ENCODE measurements around the gene MEF2C.
"Not testable (repeated sequence)": the region's sequence is repeated elsewhere in the genome, so short reads cannot be mapped to it uniquely, and the experiment has no call there.

GRCh38 chr5:88901077-88901476 is 18.1 kb upstream of the MEF2C start:
- TF ChIP-seq CTCF (IDR thresholded peaks at IDR 0.05; ENCODE audit: low read depth, low read length, missing input control); RXRA (IDR thresholded peaks at IDR 0.05); RAD21 (IDR thresholded peaks at IDR 0.05); EGR1 (IDR thresholded peaks at IDR 0.05; ENCODE audit: low read depth in 2 of 2); ZBTB33 (IDR thresholded peaks at IDR 0.05); TAF1 (conservative IDR thresholded peaks at IDR 0.05): not testable (repeated sequence)
- TF ChIP-seq, protein P1, sequence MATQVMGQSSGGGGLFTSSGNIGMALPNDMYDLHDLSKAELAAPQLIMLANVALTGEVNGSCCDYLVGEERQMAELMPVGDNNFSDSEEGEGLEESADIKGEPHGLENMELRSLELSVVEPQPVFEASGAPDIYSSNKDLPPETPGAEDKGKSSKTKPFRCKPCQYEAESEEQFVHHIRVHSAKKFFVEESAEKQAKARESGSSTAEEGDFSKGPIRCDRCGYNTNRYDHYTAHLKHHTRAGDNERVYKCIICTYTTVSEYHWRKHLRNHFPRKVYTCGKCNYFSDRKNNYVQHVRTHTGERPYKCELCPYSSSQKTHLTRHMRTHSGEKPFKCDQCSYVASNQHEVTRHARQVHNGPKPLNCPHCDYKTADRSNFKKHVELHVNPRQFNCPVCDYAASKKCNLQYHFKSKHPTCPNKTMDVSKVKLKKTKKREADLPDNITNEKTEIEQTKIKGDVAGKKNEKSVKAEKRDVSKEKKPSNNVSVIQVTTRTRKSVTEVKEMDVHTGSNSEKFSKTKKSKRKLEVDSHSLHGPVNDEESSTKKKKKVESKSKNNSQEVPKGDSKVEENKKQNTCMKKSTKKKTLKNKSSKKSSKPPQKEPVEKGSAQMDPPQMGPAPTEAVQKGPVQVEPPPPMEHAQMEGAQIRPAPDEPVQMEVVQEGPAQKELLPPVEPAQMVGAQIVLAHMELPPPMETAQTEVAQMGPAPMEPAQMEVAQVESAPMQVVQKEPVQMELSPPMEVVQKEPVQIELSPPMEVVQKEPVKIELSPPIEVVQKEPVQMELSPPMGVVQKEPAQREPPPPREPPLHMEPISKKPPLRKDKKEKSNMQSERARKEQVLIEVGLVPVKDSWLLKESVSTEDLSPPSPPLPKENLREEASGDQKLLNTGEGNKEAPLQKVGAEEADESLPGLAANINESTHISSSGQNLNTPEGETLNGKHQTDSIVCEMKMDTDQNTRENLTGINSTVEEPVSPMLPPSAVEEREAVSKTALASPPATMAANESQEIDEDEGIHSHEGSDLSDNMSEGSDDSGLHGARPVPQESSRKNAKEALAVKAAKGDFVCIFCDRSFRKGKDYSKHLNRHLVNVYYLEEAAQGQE (IDR thresholded peaks at IDR 0.05): not testable (repeated sequence)
- TF ChIP-seq, protein P2, sequence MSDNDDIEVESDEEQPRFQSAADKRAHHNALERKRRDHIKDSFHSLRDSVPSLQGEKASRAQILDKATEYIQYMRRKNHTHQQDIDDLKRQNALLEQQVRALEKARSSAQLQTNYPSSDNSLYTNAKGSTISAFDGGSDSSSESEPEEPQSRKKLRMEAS (IDR thresholded peaks at IDR 0.05): not testable (repeated sequence)
